Suprapubic skin (tissue), 4 donors: ENCODE results near the gene VEGFC. TPM values are rescaled to one million over a fixed set of nuclear protein-coding genes. Genes with fewer than 3 reads are reported as not detected.

ENCODE experiments used
- DNase-seq, 2 donors: peaks; one replicate each; pipeline ENCODE4 v3.0.0-alpha.2; 2019; ENCODE audit warnings: low spot score in 2 of 2
- H3K27ac ChIP-seq: fragments of 200-600 bp; sonication (generic); one replicate; pipeline ENCODE4 v1.5.1; 2019
- H3K27me3 ChIP-seq: fragments of 200-600 bp; sonication (generic); one replicate; pipeline ENCODE4 v1.5.1; 2019
- H3K36me3 ChIP-seq: fragments of 200-600 bp; sonication (generic); one replicate; pipeline ENCODE4 v1.5.1; 2019
- H3K4me1 ChIP-seq: fragments of 200-600 bp; sonication (generic); one replicate; pipeline ENCODE4 v1.5.1; 2019
- H3K4me3 ChIP-seq: fragments of 200-600 bp; sonication (generic); one replicate; pipeline ENCODE4 v1.5.1; 2019; ENCODE audit warnings: mild to moderate bottlenecking
- H3K9me3 ChIP-seq: fragments of 200-600 bp; sonication (generic); one replicate; pipeline ENCODE4 v1.5.1; 2019
- EP300 ChIP-seq: sonication (generic); formaldehyde crosslinking; IDR thresholded peaks from one replicate; pipeline ENCODE4 v1.6.1; 2017; ENCODE audit warnings: antibody characterized with exemption
- POLR2A ChIP-seq, 2 donors: fragments of 450-650 bp; IDR thresholded peaks; one replicate each; pipeline ENCODE4 v1.6.1; 2017; ENCODE audit warnings: antibody characterized with exemption in 2 of 2, mild to moderate bottlenecking in 2 of 2, moderate library complexity in 2 of 2
- POLR2AphosphoS5 ChIP-seq, 3 donors: sonication (generic); formaldehyde crosslinking; IDR thresholded peaks; one replicate each; pipeline ENCODE4 v1.6.1; 2017; ENCODE audit warnings: antibody characterized with exemption in 3 of 3
- WGBS: methylation state at CpG from one replicate; pipeline ENCODE4 v1.1.5; 2018; 5-methylcytosine and 5-hydroxymethylcytosine counted together
- total RNA-seq, 4 donors: library from RNA; depleted of rRNA; stranded (reverse); fragments of >200 nt; gene quantifications; one replicate each; pipeline ENCODE4 v1.1.0, GENCODE V29; 2016
- TF ChIP-seq, protein P1 (sequence below), 2 donors: fragments of 200-600 bp in 1 of 2; fragments of 450-650 bp in 1 of 2; sonication (generic) in 1 of 2; IDR thresholded peaks; one replicate each; pipeline ENCODE4 v1.5.1; 2016 to 2019; ENCODE audit warnings: antibody characterized with exemption in 2 of 2, mild to moderate bottlenecking in 1 of 2, moderate library complexity in 1 of 2

The VEGFC gene
- total RNA-seq, 4 donors from 2014 or later: 2.3 to 8.1 (median 4.1) TPM

DNA sequence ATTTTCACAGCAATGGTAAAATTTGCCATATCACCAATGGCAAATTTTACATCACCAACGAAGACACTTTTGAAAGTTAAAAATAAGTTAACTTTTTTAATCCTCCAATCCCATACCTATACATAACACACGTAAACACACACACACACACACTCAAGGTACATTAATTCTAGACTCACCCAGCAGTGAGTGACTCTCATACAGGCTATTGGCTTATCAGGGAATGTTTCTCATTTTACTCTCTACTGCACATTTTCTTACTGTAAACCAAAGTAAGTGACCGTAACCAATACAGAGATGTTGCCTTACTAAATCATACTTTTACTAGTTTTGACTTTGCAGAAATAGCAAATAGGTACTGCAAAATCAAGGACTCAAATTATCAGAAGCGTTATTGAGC lies 2.3 kb downstream of the VEGFC start:
- Histone ChIP-seq H3K27me3 (peaks cover 8% of the 10 kb centered on the region), H3K27ac (no peak overlapping the region), H3K36me3 (no peaks in the 10 kb centered on the region), H3K4me1 (peaks cover 23% of the 10 kb centered on the region), H3K4me3 (peak overlapping the region; percentile 63), H3K9me3 (no peaks in the 10 kb centered on the region)
- no peak for DNase-seq
- 88% methylated on average over 4 of the region's 4 CpGs for WGBS
- TF ChIP-seq EP300: no peak
- TF ChIP-seq POLR2A (IDR thresholded peaks at IDR 0.05): no peak
- no peak for TF ChIP-seq POLR2AphosphoS5 (IDR thresholded peaks at IDR 0.05)
- TF ChIP-seq, protein P1, sequence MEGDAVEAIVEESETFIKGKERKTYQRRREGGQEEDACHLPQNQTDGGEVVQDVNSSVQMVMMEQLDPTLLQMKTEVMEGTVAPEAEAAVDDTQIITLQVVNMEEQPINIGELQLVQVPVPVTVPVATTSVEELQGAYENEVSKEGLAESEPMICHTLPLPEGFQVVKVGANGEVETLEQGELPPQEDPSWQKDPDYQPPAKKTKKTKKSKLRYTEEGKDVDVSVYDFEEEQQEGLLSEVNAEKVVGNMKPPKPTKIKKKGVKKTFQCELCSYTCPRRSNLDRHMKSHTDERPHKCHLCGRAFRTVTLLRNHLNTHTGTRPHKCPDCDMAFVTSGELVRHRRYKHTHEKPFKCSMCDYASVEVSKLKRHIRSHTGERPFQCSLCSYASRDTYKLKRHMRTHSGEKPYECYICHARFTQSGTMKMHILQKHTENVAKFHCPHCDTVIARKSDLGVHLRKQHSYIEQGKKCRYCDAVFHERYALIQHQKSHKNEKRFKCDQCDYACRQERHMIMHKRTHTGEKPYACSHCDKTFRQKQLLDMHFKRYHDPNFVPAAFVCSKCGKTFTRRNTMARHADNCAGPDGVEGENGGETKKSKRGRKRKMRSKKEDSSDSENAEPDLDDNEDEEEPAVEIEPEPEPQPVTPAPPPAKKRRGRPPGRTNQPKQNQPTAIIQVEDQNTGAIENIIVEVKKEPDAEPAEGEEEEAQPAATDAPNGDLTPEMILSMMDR (IDR thresholded peaks at IDR 0.05): no peak

DNA sequence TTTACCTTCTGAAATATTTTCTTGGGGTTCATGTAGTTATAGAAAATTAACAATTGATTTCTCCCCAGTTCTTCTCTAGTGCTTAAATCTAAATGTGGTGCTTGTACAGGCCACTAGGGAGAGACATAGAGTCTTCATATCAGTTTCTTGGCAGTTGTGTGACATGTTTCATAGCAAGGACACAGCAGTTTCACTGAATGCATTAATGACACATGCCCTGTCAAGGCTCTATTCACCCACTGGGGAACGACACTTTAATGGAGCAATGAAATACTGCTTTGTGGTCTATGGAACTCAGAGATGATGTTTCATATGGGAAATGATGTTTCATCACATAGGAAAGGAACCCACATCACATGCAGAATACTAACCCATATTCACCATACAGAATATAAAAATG lies 2.8 kb downstream of the VEGFC start:
- no peak overlapping the region for H3K27ac ChIP-seq
- DNase-seq: no peak
- 31% methylated on average over 1 of the region's 1 CpG for WGBS
- H3K36me3 ChIP-seq: no peaks in the 10 kb centered on the region
- peak overlapping the region; percentile 63 for H3K4me3 ChIP-seq
- H3K9me3 ChIP-seq: no peaks in the 10 kb centered on the region
- no peak for TF ChIP-seq POLR2A (IDR thresholded peaks at IDR 0.05)
- TF ChIP-seq, protein P1 (IDR thresholded peaks at IDR 0.05): peak; percentile 26 to 61
- no peak for TF ChIP-seq POLR2AphosphoS5 (IDR thresholded peaks at IDR 0.05)
- no peak for TF ChIP-seq EP300
- H3K4me1 ChIP-seq: peaks cover 23% of the 10 kb centered on the region
- H3K27me3 ChIP-seq: peaks cover 8% of the 10 kb centered on the region

DNA sequence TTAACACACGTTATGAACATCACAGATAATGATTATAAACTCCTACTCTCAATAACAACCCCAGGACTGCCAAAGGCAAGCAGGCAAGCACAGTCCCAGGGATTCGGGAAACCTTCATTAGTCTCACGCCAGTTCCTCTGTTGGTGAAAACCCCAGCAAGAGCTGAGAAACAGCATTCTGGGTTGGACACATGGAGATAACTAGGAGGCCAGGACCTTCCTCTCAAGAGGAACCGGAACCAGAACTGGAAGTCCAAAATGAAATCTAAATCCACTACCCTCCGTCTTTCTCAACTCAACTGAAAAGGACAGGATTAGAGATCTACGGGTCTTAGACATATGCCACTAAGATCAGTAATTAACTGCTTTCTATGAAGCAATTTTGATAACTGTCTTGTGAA lies 3.8 kb downstream of the VEGFC start:
- Histone ChIP-seq H3K36me3 (no peaks in the 10 kb centered on the region), H3K4me3 (no peak overlapping the region), H3K27me3 (peaks cover 8% of the 10 kb centered on the region), H3K4me1 (peaks cover 20% of the 10 kb centered on the region), H3K9me3 (no peaks in the 10 kb centered on the region), H3K27ac (no peak overlapping the region)
- 90% methylated on average over 6 of the region's 6 CpGs for WGBS
- DNase-seq: no peak
- TF ChIP-seq POLR2AphosphoS5 (IDR thresholded peaks at IDR 0.05) (no peak), EP300 (no peak), POLR2A (IDR thresholded peaks at IDR 0.05) (no peak)
- TF ChIP-seq, protein P1 (IDR thresholded peaks at IDR 0.05): no peak

DNA sequence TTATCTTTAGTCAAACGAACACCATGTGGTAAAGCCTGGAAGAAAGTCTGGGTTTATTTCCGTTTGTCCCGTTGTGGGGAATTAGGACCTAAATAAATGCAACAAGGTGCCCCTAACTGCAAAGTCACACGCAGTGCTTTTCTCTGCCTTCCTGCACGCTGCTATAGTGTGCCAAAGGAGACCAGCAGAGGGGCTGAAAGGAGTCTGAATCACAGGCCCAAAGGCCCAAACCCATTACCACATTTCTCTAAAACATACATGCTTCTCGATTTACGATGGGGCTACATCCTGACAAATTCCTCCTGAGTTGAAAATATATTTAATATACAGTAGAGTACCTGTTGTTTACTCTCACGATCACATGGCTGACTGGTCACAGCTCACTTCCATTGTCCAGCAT lies 4.5 kb downstream of the VEGFC start:
- TF ChIP-seq POLR2AphosphoS5 (IDR thresholded peaks at IDR 0.05) (no peak), EP300 (no peak), POLR2A (IDR thresholded peaks at IDR 0.05) (no peak)
- TF ChIP-seq, protein P1 (IDR thresholded peaks at IDR 0.05): no peak
- 86% methylated on average over 8 of the region's 8 CpGs for WGBS

DNA sequence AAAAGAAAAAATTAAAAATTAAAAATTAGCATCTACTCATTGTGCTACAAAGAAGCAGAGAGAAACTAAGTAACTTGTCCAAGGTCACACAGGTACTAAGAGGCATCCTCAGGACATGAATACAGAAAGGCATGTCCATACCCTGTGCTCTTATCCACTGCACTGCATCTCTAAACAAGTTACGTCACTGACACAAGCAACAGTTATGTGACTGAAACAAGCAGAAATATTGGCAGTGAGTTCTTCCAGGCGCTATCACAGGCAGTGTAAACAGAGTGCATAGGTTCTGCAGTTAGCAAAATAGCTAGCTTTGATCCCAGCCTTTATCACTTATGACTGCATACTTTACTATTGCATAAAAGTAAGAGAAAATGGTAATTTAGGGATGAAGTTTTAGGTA lies 7.9 kb downstream of the VEGFC start:
- Histone ChIP-seq H3K27ac (no peak overlapping the region), H3K4me1 (peaks cover 20% of the 10 kb centered on the region), H3K4me3 (no peak overlapping the region), H3K27me3 (no peaks in the 10 kb centered on the region), H3K36me3 (no peaks in the 10 kb centered on the region), H3K9me3 (no peaks in the 10 kb centered on the region)
- TF ChIP-seq, protein P1 (IDR thresholded peaks at IDR 0.05): no peak
- TF ChIP-seq POLR2A (IDR thresholded peaks at IDR 0.05) (no peak), EP300 (no peak), POLR2AphosphoS5 (IDR thresholded peaks at IDR 0.05) (no peak)
- 76% methylated on average over 2 of the region's 2 CpGs for WGBS
- no peak for DNase-seq

More for the DNA sequence above, 4.5 kb downstream of the VEGFC start:
- Histone ChIP-seq H3K4me3 (no peak overlapping the region), H3K36me3 (no peaks in the 10 kb centered on the region), H3K27me3 (peaks cover 8% of the 10 kb centered on the region), H3K9me3 (no peaks in the 10 kb centered on the region), H3K27ac (no peak overlapping the region), H3K4me1 (peaks cover 18% of the 10 kb centered on the region)
- DNase-seq: no peak
